ENCODE results near the gene PHPT1.

Gene PHPT1

DNA sequence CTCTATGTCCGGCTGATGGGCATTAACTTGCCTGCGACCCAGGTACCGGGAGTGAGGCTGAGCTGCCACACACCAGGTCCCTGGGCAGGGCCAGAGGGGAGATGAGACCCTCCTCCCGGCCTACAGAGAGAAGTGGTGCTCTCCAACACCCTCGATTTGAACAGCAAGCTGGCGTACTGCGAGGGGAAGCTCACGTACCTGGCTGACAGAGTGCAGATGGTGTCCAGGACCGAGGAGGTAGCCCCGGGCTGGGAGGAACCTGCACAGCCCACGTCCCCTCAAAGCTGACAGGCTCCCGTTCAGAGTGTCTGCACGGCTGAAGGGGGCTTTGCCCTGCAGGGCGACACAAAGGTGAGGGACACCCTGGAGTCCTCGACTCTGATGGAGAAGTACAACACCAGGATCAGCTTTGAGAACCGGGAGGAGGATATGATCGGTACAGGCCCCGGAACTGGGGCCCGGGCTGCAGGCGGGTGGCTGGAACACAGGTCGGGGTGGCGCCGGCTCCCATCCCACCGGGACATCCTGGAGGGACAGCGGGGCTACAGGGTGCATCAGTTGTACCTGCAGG lies 42.5 kb upstream of the PHPT1 start:
- Histone ChIP-seq H3K4me1 (ENCODE audit: control insufficient read depth in 1 of 2, insufficient read depth in 2 of 2, low read length in 2 of 2) (peaks cover 16 to 29% of the 10 kb centered on the region in 2 donors), H3K9me3 (ENCODE audit: control insufficient read depth in 1 of 2, low read length in 2 of 2) (no peaks in the 10 kb centered on the region), H3K27ac (ENCODE audit: low read depth, low read length) (peak overlapping the region; percentile 89), H3K27me3 (ENCODE audit: control insufficient read depth in 1 of 2, insufficient read depth in 2 of 2, low read length in 2 of 2) (no peaks in the 10 kb centered on the region), H3K36me3 (ENCODE audit: control insufficient read depth in 1 of 2, insufficient read depth in 2 of 2, low read length in 2 of 2) (peaks cover 0 to 8% of the 10 kb centered on the region in 2 donors), H3K4me3 (ENCODE audit: low read depth in 1 of 2, low read length in 2 of 2) (peak overlapping the region; percentile 70 to 80), H3K9ac (ENCODE audit: low read depth in 1 of 2, low read length in 2 of 2) (peak overlapping the region; percentile 65 to 82)

DNA sequence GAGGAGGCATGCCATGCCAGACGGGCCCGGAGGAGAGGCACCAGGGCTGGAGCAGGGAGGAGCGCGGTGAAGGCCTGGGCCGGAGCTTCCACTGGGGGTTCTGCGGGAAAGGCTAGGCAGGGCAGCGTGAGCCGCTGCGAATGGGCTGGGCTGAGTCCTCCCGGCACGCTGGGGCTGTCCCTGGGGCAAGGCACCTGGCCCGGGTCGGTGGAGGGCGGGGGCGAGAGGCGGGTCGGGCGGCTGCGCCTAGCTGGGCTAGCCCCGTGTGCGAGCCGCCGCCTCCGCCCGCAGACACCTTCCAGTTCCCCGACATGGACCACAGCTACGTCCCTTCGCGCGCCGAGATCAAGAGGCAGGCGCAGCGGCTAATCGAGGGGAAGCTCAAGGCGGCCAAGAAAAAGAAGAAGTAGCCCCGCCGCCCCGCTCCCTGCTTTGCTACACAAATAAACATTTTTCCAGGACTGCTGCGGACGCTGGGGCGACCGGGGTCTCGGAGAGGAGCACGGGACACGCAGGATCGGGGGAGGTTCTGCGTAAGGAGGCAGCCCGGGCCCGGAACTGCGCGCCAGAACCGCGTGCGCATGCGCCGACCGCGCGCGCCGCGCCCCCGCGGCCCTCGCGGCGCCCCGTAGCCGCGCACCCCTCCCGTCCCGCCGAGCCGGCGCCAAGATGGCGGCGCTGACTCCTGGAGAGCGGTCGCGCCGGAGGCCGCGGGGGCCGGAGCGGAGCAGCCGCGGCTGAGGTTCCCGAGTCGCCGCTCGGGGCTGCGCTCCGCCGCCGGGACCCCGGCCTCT lies 41.7 kb upstream of the PHPT1 start, which contains the start of gene RABL6:
RABL6 (plus strand) TSS at position 668 of the 794 bp plus-strand sequence. CDS start 249 bp downstream, outside the sequence.
- no peaks in the 10 kb centered on the region for H3K27me3 ChIP-seq (ENCODE audit: control insufficient read depth in 1 of 2, insufficient read depth in 2 of 2, low read length in 2 of 2)

DNA sequence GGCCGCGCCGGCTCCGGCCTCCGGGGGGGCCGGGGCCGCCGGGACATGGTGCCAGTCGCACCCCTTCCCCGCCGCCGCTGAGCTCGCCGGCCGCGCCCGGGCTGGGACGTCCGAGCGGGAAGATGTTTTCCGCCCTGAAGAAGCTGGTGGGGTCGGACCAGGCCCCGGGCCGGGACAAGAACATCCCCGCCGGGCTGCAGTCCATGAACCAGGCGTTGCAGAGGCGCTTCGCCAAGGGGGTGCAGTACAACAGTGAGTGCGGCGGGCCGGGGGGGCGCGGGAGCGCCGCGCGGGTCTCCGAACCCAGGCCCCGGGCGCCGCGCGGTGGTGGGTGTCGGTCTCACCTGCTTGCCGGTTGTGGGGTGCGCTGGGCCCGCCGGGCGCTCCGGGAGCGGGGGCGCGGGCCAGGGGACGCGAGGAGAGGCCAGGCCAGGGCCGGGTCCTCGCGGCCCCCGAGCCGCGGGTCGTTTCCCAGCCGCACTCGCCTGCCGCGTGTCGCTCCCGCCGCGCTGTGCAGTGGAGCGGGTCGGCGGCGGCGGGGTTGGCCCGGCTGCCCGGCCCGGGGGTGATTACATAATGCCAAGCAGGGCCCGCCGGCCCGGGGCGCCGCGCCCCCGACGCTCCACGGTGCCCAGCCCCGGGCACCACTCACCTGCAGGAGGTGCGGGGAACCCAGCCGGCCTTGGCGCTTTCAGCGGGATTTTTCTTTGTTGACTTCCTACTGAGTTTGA lies 41.0 kb upstream of the PHPT1 start:
- Histone ChIP-seq H3K9me3 (ENCODE audit: control insufficient read depth in 1 of 2, low read length in 2 of 2) (no peaks in the 10 kb centered on the region), H3K36me3 (ENCODE audit: control insufficient read depth in 1 of 2, insufficient read depth in 2 of 2, low read length in 2 of 2) (peaks cover 0 to 15% of the 10 kb centered on the region in 2 donors), H3K27me3 (ENCODE audit: control insufficient read depth in 1 of 2, insufficient read depth in 2 of 2, low read length in 2 of 2) (no peaks in the 10 kb centered on the region), H3K4me3 (ENCODE audit: low read depth in 1 of 2, low read length in 2 of 2) (peak overlapping the region; percentile 75 to 80), H3K27ac (ENCODE audit: low read depth, low read length) (peak overlapping the region; percentile 20), H3K4me1 (ENCODE audit: control insufficient read depth in 1 of 2, insufficient read depth in 2 of 2, low read length in 2 of 2) (peaks cover 16 to 29% of the 10 kb centered on the region in 2 donors), H3K9ac (ENCODE audit: low read depth in 1 of 2, low read length in 2 of 2) (peak overlapping the region; percentile 61 to 65)

More for the DNA sequence above, 41.7 kb upstream of the PHPT1 start, which contains the start of gene RABL6:
- Histone ChIP-seq H3K4me3 (ENCODE audit: low read depth in 1 of 2, low read length in 2 of 2) (peak within 1 kb of the TSS; percentile 75 to 80), H3K36me3 (ENCODE audit: control insufficient read depth in 1 of 2, insufficient read depth in 2 of 2, low read length in 2 of 2) (peaks cover 0 to 8% of the 10 kb centered on the region in 2 donors), H3K4me1 (ENCODE audit: control insufficient read depth in 1 of 2, insufficient read depth in 2 of 2, low read length in 2 of 2) (peaks cover 16 to 29% of the 10 kb centered on the region in 2 donors), H3K9ac (ENCODE audit: low read depth in 1 of 2, low read length in 2 of 2) (peak within 1 kb of the TSS; percentile 65 to 82), H3K27ac (ENCODE audit: low read depth, low read length) (peak within 1 kb of the TSS; percentile 89), H3K9me3 (ENCODE audit: control insufficient read depth in 1 of 2, low read length in 2 of 2) (no peaks in the 10 kb centered on the region)

- Histone ChIP-seq H3K36me3 (ENCODE audit: control insufficient read depth in 1 of 2, insufficient read depth in 2 of 2, low read length in 2 of 2) (peaks cover 0 to 17% of the 10 kb centered on the region in 2 donors), H3K9ac (ENCODE audit: low read depth in 1 of 2, low read length in 2 of 2) (peak overlapping the region; percentile 61 to 65), H3K27me3 (ENCODE audit: control insufficient read depth in 1 of 2, insufficient read depth in 2 of 2, low read length in 2 of 2) (no peaks in the 10 kb centered on the region), H3K9me3 (ENCODE audit: control insufficient read depth in 1 of 2, low read length in 2 of 2) (no peaks in the 10 kb centered on the region), H3K27ac (ENCODE audit: low read depth, low read length) (no peak overlapping the region), H3K4me3 (ENCODE audit: low read depth in 1 of 2, low read length in 2 of 2) (peak overlapping the region; percentile 75 to 80), H3K4me1 (ENCODE audit: control insufficient read depth in 1 of 2, insufficient read depth in 2 of 2, low read length in 2 of 2) (peaks cover 16 to 29% of the 10 kb centered on the region in 2 donors)
Observed at GRCh38 chr9:136808806-136809158, 40.4 kb upstream of the PHPT1 start.

DNA sequence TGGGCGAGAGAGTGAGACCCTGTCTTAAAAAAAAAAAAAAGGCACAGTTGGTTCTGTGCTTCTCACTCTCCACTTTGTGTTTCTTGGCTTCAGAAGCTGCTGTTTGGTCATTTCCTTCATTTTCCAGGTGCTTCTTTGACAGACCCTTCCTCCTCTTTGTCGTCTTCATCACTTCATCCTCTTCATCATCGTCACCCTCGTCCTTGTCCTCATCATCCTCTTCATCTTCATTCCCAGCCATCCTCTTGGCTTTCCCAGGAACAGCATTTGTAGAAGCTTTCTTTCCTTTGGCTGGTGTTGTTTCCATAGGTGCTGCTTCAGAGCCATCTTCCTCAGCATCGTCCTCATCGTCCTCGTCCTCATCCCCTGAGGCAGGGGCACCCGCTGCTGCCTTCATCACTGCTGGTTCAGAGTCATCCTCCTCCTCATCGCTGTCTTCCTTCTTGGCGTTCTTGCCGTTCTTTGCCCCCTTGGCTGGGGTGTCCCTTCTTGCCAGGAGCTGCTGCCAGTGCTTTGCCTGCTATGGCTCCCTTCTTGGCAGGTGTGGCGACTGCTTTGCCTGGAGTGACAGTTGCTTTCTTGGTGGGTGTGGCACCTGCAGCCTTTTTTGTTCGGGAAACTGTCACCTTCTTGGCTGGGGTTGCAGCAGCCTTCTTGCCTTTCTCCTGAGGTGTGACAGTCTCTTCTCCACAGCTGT lies 34.3 kb upstream of the PHPT1 start:
- peaks cover 0 to 23% of the 10 kb centered on the region in 2 donors for H3K36me3 ChIP-seq (ENCODE audit: control insufficient read depth in 1 of 2, insufficient read depth in 2 of 2, low read length in 2 of 2)
- peaks cover 3 to 5% of the 10 kb centered on the region in 2 donors for H3K4me1 ChIP-seq (ENCODE audit: control insufficient read depth in 1 of 2, insufficient read depth in 2 of 2, low read length in 2 of 2)
- H3K27ac ChIP-seq (ENCODE audit: low read depth, low read length), result no peak overlapping the region
- no peaks in the 10 kb centered on the region for H3K9me3 ChIP-seq (ENCODE audit: control insufficient read depth in 1 of 2, low read length in 2 of 2)
- no peaks in the 10 kb centered on the region for H3K27me3 ChIP-seq (ENCODE audit: control insufficient read depth in 1 of 2, insufficient read depth in 2 of 2, low read length in 2 of 2)
- no peak overlapping the region for H3K9ac ChIP-seq (ENCODE audit: low read depth in 1 of 2, low read length in 2 of 2)
- no peak overlapping the region for H3K4me3 ChIP-seq (ENCODE audit: low read depth in 1 of 2, low read length in 2 of 2)

DNA sequence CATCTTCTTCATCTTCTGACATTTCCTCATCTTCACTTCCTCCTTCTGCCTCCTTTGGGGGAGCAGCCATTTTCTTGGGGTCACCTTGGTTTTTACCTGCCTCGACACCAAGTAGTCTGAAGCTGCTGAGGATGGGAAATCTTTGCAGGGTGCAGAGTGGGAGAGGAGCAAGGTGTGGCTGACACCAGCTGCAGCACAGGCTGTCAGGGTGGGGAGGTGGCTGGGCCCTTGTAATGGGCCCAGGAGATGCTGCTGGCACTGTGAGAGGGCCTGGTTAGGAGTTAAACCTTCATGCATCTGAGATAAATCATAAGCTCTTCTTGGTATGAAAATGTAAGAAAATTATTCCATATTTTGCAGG lies 33.8 kb upstream of the PHPT1 start:
- H3K4me1 ChIP-seq (ENCODE audit: control insufficient read depth in 1 of 2, insufficient read depth in 2 of 2, low read length in 2 of 2), result no peaks in the 10 kb centered on the region
- H3K9me3 ChIP-seq (ENCODE audit: control insufficient read depth in 1 of 2, low read length in 2 of 2), result no peaks in the 10 kb centered on the region
- H3K27me3 ChIP-seq (ENCODE audit: control insufficient read depth in 1 of 2, insufficient read depth in 2 of 2, low read length in 2 of 2), result no peaks in the 10 kb centered on the region
- H3K27ac ChIP-seq (ENCODE audit: low read depth, low read length), result no peak overlapping the region
- no peak overlapping the region for H3K4me3 ChIP-seq (ENCODE audit: low read depth in 1 of 2, low read length in 2 of 2)
- H3K9ac ChIP-seq (ENCODE audit: low read depth in 1 of 2, low read length in 2 of 2), result no peak overlapping the region
- peaks cover 0 to 20% of the 10 kb centered on the region in 2 donors for H3K36me3 ChIP-seq (ENCODE audit: control insufficient read depth in 1 of 2, insufficient read depth in 2 of 2, low read length in 2 of 2)

GRCh38 chr9:136820971-136821825 lies 28.0 kb upstream of the PHPT1 start:
- Histone ChIP-seq H3K9ac (ENCODE audit: low read depth in 1 of 2, low read length in 2 of 2) (no peak overlapping the region), H3K4me3 (ENCODE audit: low read depth in 1 of 2, low read length in 2 of 2) (peak overlapping the region; percentile 19 to 36)

DNA sequence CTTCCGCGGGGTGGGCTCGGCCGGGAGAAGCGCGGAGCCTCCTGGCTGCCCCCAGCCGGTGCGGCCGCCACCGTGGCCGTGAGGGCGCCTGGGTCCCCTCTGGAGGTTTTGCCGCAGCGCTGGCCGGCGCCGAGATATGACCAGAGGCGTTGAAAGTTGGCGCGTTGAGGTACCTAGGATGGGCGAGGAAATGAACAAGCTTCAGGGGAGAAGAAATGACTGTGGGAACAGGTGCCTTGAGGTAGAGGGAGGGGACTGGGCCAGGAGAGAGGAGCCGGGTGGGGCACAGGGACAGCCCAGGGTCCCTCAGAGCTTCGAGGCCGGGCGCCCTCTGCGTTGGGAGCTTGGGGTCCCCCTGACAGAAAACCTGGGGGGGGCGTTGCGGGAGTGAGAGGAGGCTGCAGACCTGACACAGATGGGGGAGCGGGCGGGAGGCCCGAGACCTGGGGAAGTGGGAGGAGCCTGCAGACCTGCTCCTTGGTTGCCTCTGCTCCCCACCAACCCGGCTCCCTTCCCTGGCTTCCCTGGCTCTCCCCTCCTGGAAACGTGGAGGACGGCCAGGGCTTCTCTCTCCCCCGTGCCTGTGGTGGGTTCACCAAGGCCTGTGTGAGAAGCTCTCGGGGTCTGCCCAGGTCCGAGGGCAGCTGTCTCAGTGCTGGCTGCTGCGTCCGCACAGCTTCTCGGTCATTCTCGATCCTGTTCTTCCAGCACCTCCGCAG lies 27.2 kb upstream of the PHPT1 start:
- Histone ChIP-seq H3K27me3 (ENCODE audit: control insufficient read depth in 1 of 2, insufficient read depth in 2 of 2, low read length in 2 of 2) (no peaks in the 10 kb centered on the region), H3K36me3 (ENCODE audit: control insufficient read depth in 1 of 2, insufficient read depth in 2 of 2, low read length in 2 of 2) (peaks cover 6 to 32% of the 10 kb centered on the region in 2 donors), H3K4me3 (ENCODE audit: low read depth in 1 of 2, low read length in 2 of 2) (no peak overlapping the region), H3K9ac (ENCODE audit: low read depth in 1 of 2, low read length in 2 of 2) (no peak overlapping the region), H3K9me3 (ENCODE audit: control insufficient read depth in 1 of 2, low read length in 2 of 2) (no peaks in the 10 kb centered on the region), H3K27ac (ENCODE audit: low read depth, low read length) (no peak overlapping the region), H3K4me1 (ENCODE audit: control insufficient read depth in 1 of 2, insufficient read depth in 2 of 2, low read length in 2 of 2) (peaks cover 0 to 3% of the 10 kb centered on the region in 2 donors)

More at GRCh38 chr9:136820971-136821825, 28.0 kb upstream of the PHPT1 start:
- Histone ChIP-seq H3K27me3 (ENCODE audit: control insufficient read depth in 1 of 2, insufficient read depth in 2 of 2, low read length in 2 of 2) (no peaks in the 10 kb centered on the region), H3K36me3 (ENCODE audit: control insufficient read depth in 1 of 2, insufficient read depth in 2 of 2, low read length in 2 of 2) (peaks cover 6 to 28% of the 10 kb centered on the region in 2 donors), H3K4me1 (ENCODE audit: control insufficient read depth in 1 of 2, insufficient read depth in 2 of 2, low read length in 2 of 2) (peaks cover 0 to 3% of the 10 kb centered on the region in 2 donors), H3K27ac (ENCODE audit: low read depth, low read length) (no peak overlapping the region), H3K9me3 (ENCODE audit: control insufficient read depth in 1 of 2, low read length in 2 of 2) (no peaks in the 10 kb centered on the region)
